Measurements from ENCODE around the gene EIPR1. TPM values are rescaled to one million over a fixed set of nuclear protein-coding genes. Genes with fewer than 3 reads are reported as not detected.

EIPR1 gene
- polyA plus RNA-seq, 1 donor (not counting 4 experiments of a cell fraction or from before 2014, with no cell fraction given), result 44.3 TPM

- Histone ChIP-seq H4K20me1 (ENCODE audit: control insufficient read depth, extremely low read depth, insufficient read depth, low read length) (no peaks in the 10 kb centered on the region), H3K36me3 (ENCODE audit: control insufficient read depth in 2 of 2, extremely low read depth in 1 of 2, insufficient read depth in 2 of 2, low read length in 2 of 2) (peaks cover 0 to 10% of the 10 kb centered on the region in 2 experiments), H3K4me1 (ENCODE audit: control insufficient read depth, extremely low read depth, insufficient read depth, low read length) (no peaks in the 10 kb centered on the region), H3K4me2 (ENCODE audit: control insufficient read depth, extremely low read depth, insufficient read depth, low read depth, low read length) (no peak overlapping the region), H3K9ac (ENCODE audit: control insufficient read depth, extremely low read depth, insufficient read depth, low read length) (no peak overlapping the region), H3K79me2 (ENCODE audit: control insufficient read depth, insufficient read depth, low read length) (no peaks in the 10 kb centered on the region), H3K9me1 (ENCODE audit: control insufficient read depth, extremely low read depth, insufficient read depth, low read length) (no peaks in the 10 kb centered on the region), H3K27ac (ENCODE audit: control insufficient read depth, insufficient read depth, low read length) (no peak overlapping the region), H3K27me3 (ENCODE audit: control insufficient read depth, extremely low read depth, insufficient read depth, low read length) (no peaks in the 10 kb centered on the region), H2AFZ (ENCODE audit: control insufficient read depth, low read length) (no peak overlapping the region), H3K4me3 (ENCODE audit: control insufficient read depth in 2 of 3, extremely low read depth in 1 of 3, insufficient read depth in 2 of 3, low read depth in 1 of 3, low read length in 3 of 3) (no peak overlapping the region), H3K9me3 (ENCODE audit: control insufficient read depth, low read depth, low read length) (no peaks in the 10 kb centered on the region)
- dilution Hi-C loops (cut with MboI; ENCODE audit: extremely low pct_ligation_motif_present, low sequenced_read_pairs), result no loop called here
- TF ChIP-seq EZH2 (IDR thresholded peaks at IDR 0.05; ENCODE audit: low read length), result no peak
- TF ChIP-seq, protein P1, sequence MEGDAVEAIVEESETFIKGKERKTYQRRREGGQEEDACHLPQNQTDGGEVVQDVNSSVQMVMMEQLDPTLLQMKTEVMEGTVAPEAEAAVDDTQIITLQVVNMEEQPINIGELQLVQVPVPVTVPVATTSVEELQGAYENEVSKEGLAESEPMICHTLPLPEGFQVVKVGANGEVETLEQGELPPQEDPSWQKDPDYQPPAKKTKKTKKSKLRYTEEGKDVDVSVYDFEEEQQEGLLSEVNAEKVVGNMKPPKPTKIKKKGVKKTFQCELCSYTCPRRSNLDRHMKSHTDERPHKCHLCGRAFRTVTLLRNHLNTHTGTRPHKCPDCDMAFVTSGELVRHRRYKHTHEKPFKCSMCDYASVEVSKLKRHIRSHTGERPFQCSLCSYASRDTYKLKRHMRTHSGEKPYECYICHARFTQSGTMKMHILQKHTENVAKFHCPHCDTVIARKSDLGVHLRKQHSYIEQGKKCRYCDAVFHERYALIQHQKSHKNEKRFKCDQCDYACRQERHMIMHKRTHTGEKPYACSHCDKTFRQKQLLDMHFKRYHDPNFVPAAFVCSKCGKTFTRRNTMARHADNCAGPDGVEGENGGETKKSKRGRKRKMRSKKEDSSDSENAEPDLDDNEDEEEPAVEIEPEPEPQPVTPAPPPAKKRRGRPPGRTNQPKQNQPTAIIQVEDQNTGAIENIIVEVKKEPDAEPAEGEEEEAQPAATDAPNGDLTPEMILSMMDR (optimal IDR thresholded peaks at IDR 0.05 in 1 of 3, IDR thresholded peaks at IDR 0.05 in 1 of 3, conservative IDR thresholded peaks at IDR 0.05 in 1 of 3; ENCODE audit: extremely low read depth in 1 of 3, insufficient read depth in 2 of 3, low read length in 3 of 3), result no peak
- FAIRE-seq (no peak), DNase-seq (ENCODE audit: low read depth, low spot score) (no peak)
These were observed 116.7 kb downstream of the EIPR1 start for GRCh38 chr2:3260959-3261358.

- H3K4me1 ChIP-seq (ENCODE audit: control insufficient read depth, extremely low read depth, insufficient read depth, low read length), result no peaks in the 10 kb centered on the region
- no peak overlapping the region for H3K9ac ChIP-seq (ENCODE audit: control insufficient read depth, extremely low read depth, insufficient read depth, low read length)
- H3K36me3 ChIP-seq (ENCODE audit: control insufficient read depth in 2 of 2, extremely low read depth in 1 of 2, insufficient read depth in 2 of 2, low read length in 2 of 2), result peaks cover 4 to 10% of the 10 kb centered on the region in 2 experiments
- H2AFZ ChIP-seq (ENCODE audit: control insufficient read depth, low read length), result no peak overlapping the region
- no peaks in the 10 kb centered on the region for H3K79me2 ChIP-seq (ENCODE audit: control insufficient read depth, insufficient read depth, low read length)
- H3K9me1 ChIP-seq (ENCODE audit: control insufficient read depth, extremely low read depth, insufficient read depth, low read length), result no peaks in the 10 kb centered on the region
- TF ChIP-seq, protein P1 (optimal IDR thresholded peaks at IDR 0.05 in 1 of 3, IDR thresholded peaks at IDR 0.05 in 1 of 3, conservative IDR thresholded peaks at IDR 0.05 in 1 of 3; ENCODE audit: extremely low read depth in 1 of 3, insufficient read depth in 2 of 3, low read length in 3 of 3), result no peak
- TF ChIP-seq EZH2 (IDR thresholded peaks at IDR 0.05; ENCODE audit: low read length), result no peak
- no peaks in the 10 kb centered on the region for H3K9me3 ChIP-seq (ENCODE audit: control insufficient read depth, low read depth, low read length)
- no peaks in the 10 kb centered on the region for H4K20me1 ChIP-seq (ENCODE audit: control insufficient read depth, extremely low read depth, insufficient read depth, low read length)
- no peaks in the 10 kb centered on the region for H3K27me3 ChIP-seq (ENCODE audit: control insufficient read depth, extremely low read depth, insufficient read depth, low read length)
- dilution Hi-C loops (cut with MboI; ENCODE audit: extremely low pct_ligation_motif_present, low sequenced_read_pairs), result no loop called here
- H3K27ac ChIP-seq (ENCODE audit: control insufficient read depth, insufficient read depth, low read length), result no peak overlapping the region
- no peak for DNase-seq (ENCODE audit: low read depth, low spot score)
- H3K4me3 ChIP-seq (ENCODE audit: control insufficient read depth in 2 of 3, extremely low read depth in 1 of 3, insufficient read depth in 2 of 3, low read depth in 1 of 3, low read length in 3 of 3), result no peak overlapping the region
- no peak for FAIRE-seq
- no peak overlapping the region for H3K4me2 ChIP-seq (ENCODE audit: control insufficient read depth, extremely low read depth, insufficient read depth, low read depth, low read length)
These were observed 119.8 kb downstream of the EIPR1 start for GRCh38 chr2:3257826-3258225.
